ENCODE results near the gene HERC2. TPM values are rescaled to one million over a fixed set of nuclear protein-coding genes. Genes with fewer than 3 reads are reported as not detected.

The HERC2 gene
- total and polyA plus RNA-seq, 2 of the 8 experiments (the other 6 are each of a cell fraction or from before 2014, with no cell fraction given) = 83.0 to 88.7 TPM

GRCh38 chr15:28111543-28111942 is 210.4 kb downstream of the HERC2 start:
- Histone ChIP-seq H2BK12ac (ENCODE audit: low read depth, low read length) (no peak overlapping the region), H3K18ac (ENCODE audit: extremely low read depth, low read length) (no peak overlapping the region), H3K79me2 (ENCODE audit: control insufficient read depth in 1 of 2, insufficient read depth in 2 of 2, low read length in 2 of 2) (no peaks in the 10 kb centered on the region), H3K4me2 (ENCODE audit: insufficient read depth in 1 of 2, low read depth in 2 of 2, low read length in 2 of 2) (no peak overlapping the region), H3K23ac (ENCODE audit: insufficient read length) (no peak overlapping the region), H3K36me3 (ENCODE audit: control insufficient read depth in 2 of 4, insufficient read depth in 4 of 4, low read length in 3 of 4) (peaks cover 13 to 33% (median 27%) of the 10 kb centered on the region in 4 experiments; a peak in 7 of 8 replicates), H4K20me1 (replicated peaks in 1 of 2; ENCODE audit: control insufficient read depth in 1 of 2, insufficient read depth in 2 of 2, low read length in 2 of 2) (peaks cover 0 to 7% of the 10 kb centered on the region in 2 experiments), H3K9me3 (ENCODE audit: insufficient read depth in 2 of 2, low read depth in 1 of 2, low read length in 1 of 2) (no peaks in the 10 kb centered on the region; a peak in 1 of 4 replicates), H3K14ac (ENCODE audit: insufficient read length) (no peak overlapping the region), H3K79me1 (ENCODE audit: low read depth, low read length) (no peaks in the 10 kb centered on the region), H3K27ac (ENCODE audit: low read depth, low read length) (no peak overlapping the region), H2BK15ac (ENCODE audit: low read length) (no peak overlapping the region), H2BK120ac (replicated peaks; ENCODE audit: low read depth, low read length) (no peak overlapping the region), H3K56ac (replicated peaks; ENCODE audit: insufficient read length, low read depth, low read length) (no peak overlapping the region), H2BK5ac (ENCODE audit: low read depth, low read length) (no peak overlapping the region), H4K8ac (ENCODE audit: extremely low read depth, insufficient read depth, low read length) (no peak overlapping the region), H3K4ac (replicated peaks; ENCODE audit: insufficient read length, low read depth, low read length) (no peak overlapping the region), H4K5ac (ENCODE audit: insufficient read length, low read depth, low read length) (no peak overlapping the region), H2AK5ac (ENCODE audit: low read depth, low read length) (no peak overlapping the region), H4K91ac (replicated peaks; ENCODE audit: insufficient read length, low read length) (no peak overlapping the region), H3K27me3 (replicated peaks in 1 of 4; ENCODE audit: control insufficient read depth in 3 of 4, extremely low read depth in 1 of 4, insufficient read depth in 3 of 4, low read length in 3 of 4) (peaks cover 4 to 16% (median 16%) of the 10 kb centered on the region in 4 experiments; a peak in 6 of 7 replicates), H3K4me1 (replicated peaks in 1 of 4; ENCODE audit: control insufficient read depth in 3 of 4, insufficient read depth in 4 of 4, low read length in 3 of 4) (no peaks in the 10 kb centered on the region; a peak in 1 of 7 replicates), H2BK20ac (ENCODE audit: low read length) (no peak overlapping the region), H3K4me3 (ENCODE audit: extremely low read depth in 1 of 4, insufficient read depth in 2 of 4, low read depth in 3 of 4, low read length in 4 of 4) (no peak overlapping the region), H3K23me2 (ENCODE audit: low read depth, low read length) (peaks cover 10% of the 10 kb centered on the region; the same call in 1 of the 2 replicates), H2AFZ (ENCODE audit: low read length) (no peak overlapping the region), H3K9ac (replicated peaks in 1 of 4; ENCODE audit: extremely low read depth in 1 of 4, low read depth in 3 of 4, low read length in 3 of 4) (no peak overlapping the region)
- no peak for FAIRE-seq
- 93% methylated on average over 26 of the region's 26 CpGs; no CpG with 5 or more reads in 1 of the 2 experiments for WGBS, 2 experiments (ENCODE audit: extremely low coverage in 1 of 2, insufficient coverage in 1 of 2, insufficient read length in 1 of 2, insufficient replicate concordance in 2 of 2, low coverage in 1 of 2, low lambda C conversion rate in 2 of 2, missing lambda C conversion rate in 1 of 2)
- ChIA-PET CTCF (ENCODE audit: partially characterized antibody) (no interaction called here), POLR2A (ENCODE audit: partially characterized antibody) (no interaction called here)
- peak in 1 of 2 experiments; percentile 23 for DNase-seq (ENCODE audit: low read depth in 1 of 2, low spot score in 2 of 2)
- TF ChIP-seq POLR2AphosphoS5 (IDR thresholded peaks at IDR 0.05; ENCODE audit: low read depth, low read length) (no peak), BRCA1 (IDR thresholded peaks at IDR 0.05; ENCODE audit: low read depth, low read length) (no peak), SIN3A (conservative IDR thresholded peaks at IDR 0.05 in 1 of 2, IDR thresholded peaks at IDR 0.05 in 1 of 2; ENCODE audit: low read depth in 1 of 2, low read length in 2 of 2) (no peak), EZH2 (IDR thresholded peaks at IDR 0.05; ENCODE audit: low read depth, low read length, severe bottlenecking) (no peak), RFX5 (IDR thresholded peaks at IDR 0.05; ENCODE audit: borderline replicate concordance, low read depth, low read length) (no peak), SIRT6 (IDR thresholded peaks at IDR 0.05; ENCODE audit: low read length) (no peak), HDAC6 (IDR thresholded peaks at IDR 0.05; ENCODE audit: low read depth, low read length) (no peak), FOSL1 (IDR thresholded peaks at IDR 0.05; ENCODE audit: insufficient read depth, low read depth, low read length) (no peak), NRF1 (IDR thresholded peaks at IDR 0.05; ENCODE audit: low read depth, low read length) (no peak), CEBPB (IDR thresholded peaks at IDR 0.05; ENCODE audit: low read depth, low read length) (no peak), ATF2 (IDR thresholded peaks at IDR 0.05; ENCODE audit: low read length) (no peak), RBBP5 (IDR thresholded peaks at IDR 0.05; ENCODE audit: borderline replicate concordance, low read depth, low read length) (no peak)
